ENCODE results near the gene PLK1.
"Not testable (repeated sequence)": the region's sequence is repeated elsewhere in the genome, so short reads cannot be mapped to it uniquely, and the experiment has no call there.

PLK1 gene

DNA sequence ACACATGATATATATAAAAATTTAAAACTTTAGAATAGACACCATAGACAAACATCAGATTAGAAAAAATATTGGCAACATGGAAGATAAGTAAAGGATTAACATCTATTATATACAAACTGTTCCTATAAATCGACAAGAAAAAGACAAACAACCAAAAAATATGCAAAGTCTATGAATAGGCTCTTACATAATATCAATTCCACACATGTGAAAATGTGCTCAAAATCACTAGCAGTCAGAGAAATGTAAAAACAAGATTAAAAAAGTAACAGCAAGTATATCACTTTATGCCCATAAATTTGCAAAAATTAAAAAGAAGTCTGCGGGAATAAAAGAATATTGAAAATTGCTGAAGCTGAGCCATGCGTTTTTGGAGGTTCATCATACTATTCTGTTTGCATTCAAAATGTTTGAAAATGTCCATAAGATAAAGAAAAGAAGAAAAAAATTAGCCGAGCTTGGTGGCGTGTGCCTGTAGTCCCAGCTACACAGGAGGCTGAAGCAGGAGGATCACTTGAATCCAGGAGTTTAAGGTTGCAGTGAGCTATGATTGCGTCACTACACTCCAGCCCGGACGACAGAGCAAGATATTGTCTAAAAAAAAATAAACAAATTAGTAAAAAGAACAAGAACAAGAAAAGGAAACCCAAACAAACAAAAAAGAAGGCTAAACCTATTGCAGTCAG lies 45.6 kb downstream of the PLK1 start:
- TF ChIP-seq, protein P1, sequence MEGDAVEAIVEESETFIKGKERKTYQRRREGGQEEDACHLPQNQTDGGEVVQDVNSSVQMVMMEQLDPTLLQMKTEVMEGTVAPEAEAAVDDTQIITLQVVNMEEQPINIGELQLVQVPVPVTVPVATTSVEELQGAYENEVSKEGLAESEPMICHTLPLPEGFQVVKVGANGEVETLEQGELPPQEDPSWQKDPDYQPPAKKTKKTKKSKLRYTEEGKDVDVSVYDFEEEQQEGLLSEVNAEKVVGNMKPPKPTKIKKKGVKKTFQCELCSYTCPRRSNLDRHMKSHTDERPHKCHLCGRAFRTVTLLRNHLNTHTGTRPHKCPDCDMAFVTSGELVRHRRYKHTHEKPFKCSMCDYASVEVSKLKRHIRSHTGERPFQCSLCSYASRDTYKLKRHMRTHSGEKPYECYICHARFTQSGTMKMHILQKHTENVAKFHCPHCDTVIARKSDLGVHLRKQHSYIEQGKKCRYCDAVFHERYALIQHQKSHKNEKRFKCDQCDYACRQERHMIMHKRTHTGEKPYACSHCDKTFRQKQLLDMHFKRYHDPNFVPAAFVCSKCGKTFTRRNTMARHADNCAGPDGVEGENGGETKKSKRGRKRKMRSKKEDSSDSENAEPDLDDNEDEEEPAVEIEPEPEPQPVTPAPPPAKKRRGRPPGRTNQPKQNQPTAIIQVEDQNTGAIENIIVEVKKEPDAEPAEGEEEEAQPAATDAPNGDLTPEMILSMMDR (IDR thresholded peaks at IDR 0.05; ENCODE audit: low read depth, low read length, missing control alignments) = no peak
- DNase-seq (ENCODE audit: extremely low read depth, low read depth) = no peak
- H3K4me3 ChIP-seq (replicated peaks; ENCODE audit: low read depth, low read length) = no peak overlapping the region

DNA sequence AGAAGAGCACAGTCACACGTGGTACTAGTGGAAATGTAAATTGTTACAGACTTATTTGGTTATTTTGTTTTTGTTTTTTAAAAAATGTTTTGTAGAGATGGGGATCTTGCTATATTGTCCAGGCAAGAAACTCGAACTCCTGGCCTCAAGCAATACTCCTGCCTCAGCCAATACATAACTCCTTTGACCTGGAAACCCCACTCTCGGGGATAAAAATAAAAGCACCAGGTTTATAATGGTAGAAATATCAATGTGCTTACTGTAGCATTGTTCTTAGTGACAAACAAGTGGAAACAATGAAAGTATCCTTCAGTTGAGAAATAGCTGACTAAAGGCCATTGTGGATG lies 46.1 kb downstream of the PLK1 start:
- no peak overlapping the region for H3K4me3 ChIP-seq (replicated peaks; ENCODE audit: low read depth, low read length)
- TF ChIP-seq, protein P1 (IDR thresholded peaks at IDR 0.05; ENCODE audit: low read depth, low read length, missing control alignments) = no peak
- no peak for DNase-seq (ENCODE audit: extremely low read depth, low read depth)

DNA sequence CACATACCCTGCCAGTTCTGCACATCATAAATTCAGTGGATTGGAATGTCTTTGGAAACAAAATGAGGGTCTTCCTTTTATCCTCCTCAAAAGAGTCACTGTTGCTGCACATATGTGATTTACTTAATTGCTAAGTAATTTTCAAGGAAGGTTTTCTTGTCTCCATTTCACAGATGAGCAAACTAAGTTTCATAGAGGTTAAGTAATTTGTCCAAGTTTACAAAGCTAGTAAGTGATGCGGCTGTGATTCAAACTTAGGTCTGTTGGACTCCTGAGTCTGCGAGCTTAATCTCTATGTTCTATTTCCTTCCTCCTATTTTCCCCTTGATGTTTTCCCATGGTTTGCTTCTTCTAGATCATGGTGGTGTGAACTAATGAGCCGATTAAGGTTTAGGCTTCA lies 48.0 kb downstream of the PLK1 start:
- TF ChIP-seq, protein P1 (IDR thresholded peaks at IDR 0.05; ENCODE audit: low read depth, low read length, missing control alignments) = no peak
- no peak overlapping the region for H3K4me3 ChIP-seq (replicated peaks; ENCODE audit: low read depth, low read length)
- no peak for DNase-seq (ENCODE audit: extremely low read depth, low read depth)

DNA sequence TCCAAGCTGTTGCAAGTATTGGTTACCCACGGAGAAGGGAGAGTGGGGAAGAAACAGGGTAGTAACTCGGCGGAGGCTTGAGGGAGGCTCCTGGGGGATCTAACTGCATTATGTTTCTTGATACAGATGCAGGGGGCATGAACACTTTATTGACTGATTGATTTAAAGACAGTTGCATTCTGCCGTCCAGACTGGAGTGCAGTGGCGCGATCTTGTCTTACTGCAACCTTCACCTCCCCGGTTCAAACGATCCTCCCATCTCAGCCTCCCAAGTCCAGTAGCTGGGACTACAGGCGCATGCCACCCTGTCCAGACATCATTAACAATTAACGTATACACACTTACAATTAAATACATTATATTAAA lies 49.4 kb downstream of the PLK1 start:
- DNase-seq (ENCODE audit: extremely low read depth, low read depth) = no peak
- no peak overlapping the region for H3K4me3 ChIP-seq (replicated peaks; ENCODE audit: low read depth, low read length)
- TF ChIP-seq, protein P1 (IDR thresholded peaks at IDR 0.05; ENCODE audit: low read depth, low read length, missing control alignments) = no peak

DNA sequence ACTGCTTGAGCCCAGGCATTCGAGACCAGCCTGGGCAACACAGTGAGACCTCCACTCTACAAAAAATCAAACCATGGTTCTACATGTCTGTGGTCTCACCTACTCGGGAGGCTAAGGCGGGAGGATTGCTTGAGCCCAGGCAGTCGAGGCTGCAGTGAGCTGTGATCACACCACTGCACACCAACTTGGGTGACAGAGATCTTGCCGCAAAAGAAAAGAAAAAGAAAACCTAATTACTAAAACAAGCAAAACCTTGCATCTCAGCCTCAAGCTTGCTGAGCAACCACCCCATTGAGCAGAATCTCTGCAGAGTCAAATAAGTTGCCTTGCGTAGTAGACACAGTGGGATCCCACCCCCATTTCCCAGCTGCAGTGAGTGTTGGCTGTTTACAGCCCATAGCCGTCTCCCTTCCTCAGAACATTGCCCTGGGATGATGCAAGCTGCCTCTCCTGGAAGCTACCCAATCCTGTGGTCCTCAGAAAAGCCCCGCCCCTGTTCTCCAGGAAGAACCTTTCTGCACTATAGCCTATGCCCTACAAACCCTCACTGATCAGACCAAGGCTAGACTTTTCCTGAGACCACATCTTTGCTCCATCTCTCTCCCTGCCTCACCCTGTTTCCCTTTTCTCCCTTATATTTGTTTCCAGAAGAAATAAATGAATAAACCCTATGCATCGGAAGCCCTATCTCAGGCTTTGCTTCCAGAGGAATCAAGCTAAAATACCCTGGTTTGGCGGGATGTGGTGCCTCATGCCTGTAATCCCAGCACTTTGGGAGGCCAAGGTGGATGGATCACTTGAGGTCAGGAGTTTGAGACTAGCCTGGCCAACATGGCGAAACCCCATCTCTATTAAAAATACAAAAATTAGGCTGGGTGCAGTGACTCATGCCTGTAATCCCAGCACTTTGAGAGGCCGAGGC lies 51.1 kb downstream of the PLK1 start:
- H3K4me3 ChIP-seq (replicated peaks; ENCODE audit: low read depth, low read length) = no peak overlapping the region
- DNase-seq (ENCODE audit: extremely low read depth, low read depth) = no peak
- TF ChIP-seq, protein P1 (IDR thresholded peaks at IDR 0.05; ENCODE audit: low read depth, low read length, missing control alignments) = no peak

DNA sequence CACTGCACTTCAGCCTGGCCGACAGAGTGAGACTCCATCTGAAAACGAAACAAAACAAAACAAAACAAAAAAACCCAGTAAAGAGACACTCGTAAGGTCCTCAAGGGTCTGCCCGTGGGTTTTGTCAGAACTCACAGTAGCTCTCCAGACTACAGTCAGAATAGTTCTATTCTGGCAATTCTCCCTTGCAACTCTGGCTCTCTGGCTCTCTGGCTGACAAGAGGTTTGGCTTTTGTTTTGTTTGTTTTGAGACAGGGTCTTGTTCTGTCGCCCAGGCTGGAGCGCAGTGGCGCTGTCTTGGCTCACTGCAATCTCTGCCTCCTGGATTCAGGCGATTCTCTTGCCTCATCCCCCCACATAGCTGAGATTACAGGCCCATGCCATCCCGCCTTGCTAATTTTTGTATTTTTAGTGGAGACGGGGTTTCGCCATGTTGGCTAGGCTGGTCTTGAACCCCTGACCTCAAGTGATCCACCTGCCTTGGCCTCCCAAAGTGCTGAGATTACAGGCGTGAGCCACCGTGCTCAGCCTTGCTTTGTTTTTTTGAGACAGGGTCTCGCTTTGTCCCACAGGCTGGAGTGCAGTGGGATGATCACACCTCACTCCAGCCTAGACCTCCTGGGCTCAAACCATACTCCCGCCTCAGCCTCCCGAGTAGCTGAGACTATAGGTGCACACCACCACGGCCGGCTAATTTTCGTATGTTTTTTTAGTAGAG lies 55.6 kb downstream of the PLK1 start:
- TF ChIP-seq, protein P1 (IDR thresholded peaks at IDR 0.05; ENCODE audit: low read depth, low read length, missing control alignments) = no peak
- no peak overlapping the region for H3K4me3 ChIP-seq (replicated peaks; ENCODE audit: low read depth, low read length)
- DNase-seq (ENCODE audit: extremely low read depth, low read depth) = no peak

DNA sequence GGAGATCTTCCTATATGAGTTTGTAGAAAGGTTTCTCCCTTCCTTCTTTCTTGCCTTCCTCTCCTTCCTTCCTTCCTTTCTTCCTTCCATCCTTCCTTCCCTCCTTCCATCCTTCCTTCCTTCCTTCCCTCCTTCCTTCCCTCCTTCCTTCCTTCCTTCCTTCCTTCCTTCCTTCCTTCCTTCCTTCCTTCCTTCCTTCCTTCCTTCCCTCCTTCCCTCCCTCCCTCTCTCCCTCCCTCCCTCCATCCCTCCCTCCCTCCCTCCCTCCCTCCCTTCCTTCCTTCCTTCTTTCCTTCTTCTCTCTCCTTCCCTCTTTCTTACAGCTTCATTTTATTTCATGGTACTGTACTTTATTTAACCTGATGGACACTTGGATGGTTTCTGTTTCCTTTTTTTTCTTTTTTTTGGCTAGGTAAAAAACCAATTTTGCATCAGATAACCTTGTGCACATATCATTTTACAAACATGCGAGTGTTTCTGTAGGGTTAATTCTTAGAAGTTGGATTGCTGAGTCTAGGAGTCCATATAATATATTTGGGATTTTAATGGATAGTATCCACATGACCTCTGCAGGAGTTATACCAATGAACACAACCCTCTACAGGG lies 58.8 kb downstream of the PLK1 start:
- not testable (repeated sequence) for H3K4me3 ChIP-seq (replicated peaks; ENCODE audit: low read depth, low read length); DNase-seq (ENCODE audit: extremely low read depth, low read depth)

Data from HFF-Myc (cell line).